ENCODE measurements around the gene FSTL3.
"Not testable (repeated sequence)": the region's sequence is repeated elsewhere in the genome, so short reads cannot be mapped to it uniquely, and the experiment has no call there.

Gene FSTL3

DNA sequence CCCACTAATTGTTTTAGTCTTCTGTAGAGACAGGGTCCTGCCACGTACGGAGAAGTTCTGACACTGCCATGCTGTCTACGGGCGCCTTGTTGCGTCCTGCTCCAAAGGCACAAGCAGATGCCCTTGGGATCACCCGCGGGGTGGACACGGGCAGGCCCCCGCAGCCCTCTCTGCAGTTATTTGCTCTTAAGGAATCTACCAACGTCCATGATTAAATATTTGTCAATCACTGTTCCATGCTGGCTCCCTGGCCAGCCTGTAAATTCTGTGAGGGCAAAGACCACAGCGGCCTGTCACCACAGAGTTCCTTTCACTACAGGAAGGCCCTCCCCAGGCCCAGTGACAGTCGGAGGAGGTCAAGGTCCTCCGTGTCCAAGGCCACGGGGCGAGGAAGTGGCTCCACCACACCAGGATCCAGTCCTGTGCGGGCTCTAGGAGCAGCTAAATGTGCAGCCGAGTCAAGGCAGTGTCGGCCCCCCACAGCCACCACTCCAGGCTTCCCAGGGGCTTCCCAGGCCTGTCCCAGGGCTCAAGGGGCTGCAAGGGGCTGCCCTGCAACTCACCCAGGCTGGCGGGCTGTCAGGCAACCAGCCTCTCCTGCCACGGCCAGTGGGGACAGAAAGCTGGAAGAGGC is 15.3 kb upstream of the FSTL3 start:
- no peak for DNase-seq (ENCODE audit: low read depth in 1 of 2, low spot score in 1 of 2)

DNA sequence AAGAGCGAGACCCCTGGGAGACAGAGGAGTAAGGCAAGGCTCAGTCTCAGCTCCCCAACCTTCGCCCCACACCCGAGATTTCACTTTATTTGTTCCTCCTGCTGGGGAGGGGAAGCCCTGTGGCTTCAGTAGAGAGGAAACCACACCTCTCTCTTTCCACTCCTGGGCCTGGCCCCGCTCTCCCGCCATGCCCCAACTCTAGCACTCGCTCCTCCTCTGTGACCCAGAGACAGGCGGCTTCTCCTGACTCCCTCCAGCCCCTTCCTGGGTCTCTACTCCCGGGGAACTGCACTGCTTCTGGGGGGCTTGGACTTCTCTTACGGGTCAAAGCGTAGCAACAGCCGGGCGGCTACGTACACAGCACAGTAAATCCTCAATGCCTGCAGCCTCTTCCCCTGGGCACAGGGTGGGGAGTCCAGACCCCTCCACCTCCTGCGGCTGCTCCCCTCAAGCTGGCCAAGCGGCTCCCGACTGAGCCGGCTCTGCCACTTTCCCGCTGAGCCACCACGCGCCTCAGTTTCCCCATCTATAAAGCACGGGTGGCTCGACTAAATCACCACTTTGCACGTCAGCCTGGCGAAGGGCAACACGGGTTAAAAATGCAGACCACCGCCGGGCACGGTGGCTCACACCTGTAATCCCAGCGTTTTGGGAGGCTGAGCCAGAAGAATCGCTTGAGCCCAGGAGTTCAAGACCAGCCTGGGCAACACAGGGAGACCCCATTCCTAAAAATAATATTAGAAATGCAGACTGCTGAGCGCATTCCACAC is 14.6 kb upstream of the FSTL3 start:
- DNase-seq (ENCODE audit: low read depth in 1 of 2, low spot score in 1 of 2) = peak; percentile 39 to 40

DNA sequence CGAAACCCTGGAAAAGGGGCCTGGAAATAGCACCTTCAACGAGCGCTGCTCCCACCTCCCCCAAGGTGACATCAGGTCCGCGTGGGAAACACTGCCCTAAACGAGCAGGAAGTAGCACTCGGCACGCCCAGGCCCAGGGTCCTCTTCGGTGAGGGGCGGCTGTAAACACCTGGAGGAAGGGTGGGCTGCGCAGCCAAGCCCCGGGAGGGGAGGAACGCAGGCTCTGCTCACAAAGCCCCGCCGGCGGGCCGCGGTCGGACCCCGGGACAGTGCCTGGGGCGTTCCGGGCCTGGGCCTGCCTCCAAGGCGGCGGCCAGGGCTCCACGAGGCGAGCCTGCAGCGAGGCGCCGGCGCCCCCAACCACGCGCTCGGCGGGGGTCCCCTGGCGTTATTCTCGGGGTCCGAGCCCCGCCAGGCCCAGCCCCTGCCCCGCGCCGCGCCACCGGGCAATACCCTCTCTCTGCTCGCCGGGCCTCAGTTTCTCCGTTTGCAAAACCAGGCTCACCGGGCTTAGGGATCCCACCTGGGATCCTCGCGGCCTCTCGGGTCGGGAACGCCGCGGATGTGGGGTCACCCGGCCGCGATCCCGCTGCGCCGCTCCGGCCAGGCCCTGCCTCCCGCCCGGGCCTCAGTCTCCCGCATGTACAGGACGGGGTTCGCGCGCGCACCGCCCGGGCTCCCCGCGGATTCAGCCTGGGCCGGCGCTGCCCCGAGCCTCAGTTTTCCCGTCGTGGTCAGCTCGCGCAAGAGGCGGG is 13.8 kb upstream of the FSTL3 start:
- DNase-seq (ENCODE audit: low read depth in 1 of 2, low spot score in 1 of 2) = peak; percentile 46 to 55

DNA sequence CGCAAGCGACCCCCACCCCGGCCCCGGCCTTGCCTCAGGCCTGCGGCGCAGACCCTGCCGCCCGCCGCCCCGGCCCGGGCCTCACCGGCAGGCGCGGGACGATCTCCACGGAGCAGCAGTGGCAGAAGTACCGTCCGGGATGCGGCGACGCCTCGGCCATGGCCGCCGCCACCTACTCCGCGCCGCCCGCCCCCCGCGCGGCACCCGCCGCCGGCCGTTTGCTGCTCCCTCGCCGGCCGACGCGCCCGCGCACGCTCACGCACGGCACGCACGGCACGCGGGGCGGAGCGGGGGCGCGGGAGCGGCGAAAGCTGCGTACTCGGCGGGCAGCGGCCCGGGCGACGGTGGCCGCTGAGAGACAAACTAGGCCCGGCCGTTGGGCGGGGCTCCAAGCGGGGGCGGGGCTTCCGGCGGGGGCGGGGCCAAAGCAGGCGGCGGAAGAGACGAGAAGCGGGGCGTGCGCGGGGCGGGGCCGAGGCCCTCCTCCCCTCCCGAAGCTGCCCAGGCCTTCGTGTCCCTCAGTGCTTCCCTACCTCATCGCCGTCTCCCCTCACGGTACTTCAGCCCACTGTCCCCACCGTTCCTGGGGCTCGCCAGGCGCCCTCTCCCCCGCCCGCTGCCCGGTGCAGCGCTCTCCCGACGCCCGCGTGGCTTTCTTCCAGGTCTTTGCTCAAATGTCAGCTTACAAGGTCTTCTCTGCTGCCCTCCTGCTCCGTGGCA is 13.1 kb upstream of the FSTL3 start, which contains the start of gene RNF126:
Gene RNF126 (minus strand): TSS at position 253 of the 720 bp plus-strand sequence. CDS start 93 bp downstream, at position 160.
- peak; percentile 92 to 97 for DNase-seq (ENCODE audit: low read depth in 1 of 2, low spot score in 1 of 2)

DNA sequence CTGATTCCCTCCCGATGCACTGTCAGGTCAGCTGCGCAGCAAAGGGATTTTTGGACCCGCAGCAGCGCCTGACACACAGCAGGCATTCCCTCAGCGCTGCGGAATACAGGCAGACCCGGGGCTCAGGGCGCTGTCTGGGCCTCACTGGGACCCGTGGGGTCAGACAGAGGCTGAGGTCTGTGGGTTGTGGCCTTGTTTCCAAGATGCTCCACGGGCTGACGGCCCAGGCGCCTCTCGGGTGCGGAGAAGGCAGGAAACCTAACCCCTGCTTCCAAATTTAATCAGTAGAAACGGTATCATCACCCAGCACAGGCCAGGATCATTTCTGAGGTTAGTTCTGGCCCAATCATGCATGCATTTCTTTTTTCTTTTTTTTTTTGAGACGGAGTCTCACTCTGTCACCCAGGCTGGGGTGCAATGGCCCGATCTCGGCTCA is 12.5 kb upstream of the FSTL3 start:
- DNase-seq (ENCODE audit: low read depth in 1 of 2, low spot score in 1 of 2) = no peak

DNA sequence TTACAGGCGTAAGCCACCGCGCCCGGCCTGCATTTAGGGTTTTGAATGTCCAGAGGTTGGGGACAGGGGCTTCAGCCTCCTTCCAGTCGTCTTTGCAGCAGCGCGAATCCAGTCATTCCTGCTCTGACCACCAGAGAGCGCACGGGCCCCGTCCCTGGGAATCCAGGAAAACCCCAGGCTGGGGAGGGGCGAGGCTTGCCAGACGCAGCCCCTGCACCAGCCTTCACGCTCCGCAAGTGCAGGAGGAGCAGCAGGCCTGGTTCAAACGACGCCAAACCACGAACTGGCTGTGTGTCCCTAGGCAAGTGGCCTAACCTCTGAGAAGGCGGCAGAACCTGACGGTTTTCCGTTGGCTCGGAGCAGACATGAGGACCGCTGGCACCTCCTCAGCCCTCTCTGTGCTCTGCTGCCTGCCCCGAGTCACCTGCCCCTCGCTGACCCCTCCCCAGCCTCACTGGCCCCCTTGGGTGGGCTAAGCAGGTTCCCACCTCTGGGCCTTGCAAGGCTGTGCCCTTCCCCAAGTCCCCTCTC is 11.2 kb upstream of the FSTL3 start:
- DNase-seq (ENCODE audit: low read depth in 1 of 2, low spot score in 1 of 2) = peak; percentile 60 to 70

DNA sequence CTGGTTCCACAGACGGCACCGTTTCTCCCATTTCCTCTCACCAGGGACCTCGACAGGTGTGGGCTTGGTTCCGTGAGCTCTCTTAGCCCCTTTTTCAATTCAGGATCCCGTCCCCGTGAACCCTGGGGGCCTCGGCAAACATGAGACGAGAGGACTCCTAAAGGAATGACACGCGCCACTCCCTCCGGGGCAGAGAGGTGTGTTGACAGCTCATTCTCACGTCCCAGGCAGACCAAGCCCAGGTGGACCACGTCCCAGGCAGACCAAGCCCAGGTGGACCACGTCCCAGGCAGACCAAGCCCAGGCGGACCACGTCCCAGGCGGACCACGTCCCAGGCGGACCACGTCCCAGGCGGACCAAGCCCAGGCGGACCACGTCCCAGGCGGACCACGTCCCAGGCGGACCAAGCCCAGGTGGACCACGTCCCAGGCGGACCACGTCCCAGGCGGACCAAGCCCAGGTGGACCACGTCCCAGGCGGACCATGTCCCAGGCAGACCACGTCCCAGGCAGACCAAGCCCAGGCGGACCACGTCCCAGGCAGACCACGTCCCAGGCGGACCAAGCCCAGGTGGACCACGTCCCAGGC is 9.1 kb upstream of the FSTL3 start:
- DNase-seq (ENCODE audit: low read depth in 1 of 2, low spot score in 1 of 2) = not testable (repeated sequence)

DNA sequence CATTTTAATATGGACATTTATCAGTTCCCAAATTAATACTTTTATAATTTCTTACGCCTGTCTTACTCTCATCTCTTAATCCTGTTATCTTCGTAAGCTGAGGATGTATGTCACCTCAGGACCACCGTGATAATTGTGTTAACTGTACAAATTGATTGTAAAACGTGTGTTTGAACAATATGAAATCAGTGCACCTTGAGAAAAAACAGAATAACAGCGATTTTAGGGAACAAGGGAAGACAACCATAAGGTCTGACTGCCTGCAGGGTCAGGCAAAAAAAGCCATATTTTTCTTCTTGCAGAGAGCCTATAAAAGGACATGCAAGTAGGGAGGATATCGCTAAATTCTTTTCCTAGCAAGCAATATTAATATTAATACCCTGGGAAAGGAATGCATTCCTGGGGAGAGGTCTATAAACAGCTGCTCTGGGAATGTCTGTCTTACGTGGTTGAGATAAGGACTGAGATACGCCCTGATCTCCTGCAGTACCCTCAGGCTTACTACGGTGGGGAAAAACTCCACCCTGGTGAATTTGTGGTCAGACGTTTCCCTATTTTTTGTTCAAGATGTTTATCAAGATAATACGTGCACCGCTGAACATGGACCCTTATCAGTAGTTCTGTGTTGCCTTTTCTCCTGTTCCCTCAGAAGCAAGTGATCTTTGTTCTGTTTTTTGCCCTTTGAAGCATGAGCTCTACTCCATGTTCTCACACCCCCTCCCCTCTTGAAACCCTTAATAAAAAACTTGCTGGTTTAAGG is 7.3 kb upstream of the FSTL3 start:
- DNase-seq (ENCODE audit: low read depth in 1 of 2, low spot score in 1 of 2) = not testable (repeated sequence)

DNA sequence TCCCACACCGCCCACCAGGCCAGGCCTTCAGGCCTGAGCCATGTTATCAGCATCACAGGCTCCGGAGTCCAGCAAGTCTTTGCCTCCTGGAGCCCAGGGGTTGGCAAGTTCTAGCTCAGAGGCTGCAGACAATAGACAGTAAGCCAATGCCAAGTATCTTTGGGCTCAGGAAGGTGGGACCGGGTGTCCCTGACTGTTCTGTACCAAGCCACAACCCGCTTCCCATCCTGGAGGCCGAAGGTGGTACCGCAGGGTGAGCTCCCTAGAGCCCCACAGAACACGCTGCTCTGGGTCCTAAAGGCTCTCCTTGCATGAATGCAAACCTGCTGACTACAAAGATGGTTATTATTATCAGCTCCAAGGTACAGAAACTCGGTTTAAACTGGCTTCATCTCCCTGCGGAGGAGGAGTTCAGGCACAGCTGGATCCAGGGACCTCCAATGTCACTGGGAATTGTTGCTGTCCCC is 5.5 kb upstream of the FSTL3 start:
- DNase-seq (ENCODE audit: low read depth in 1 of 2, low spot score in 1 of 2) = no peak

DNA sequence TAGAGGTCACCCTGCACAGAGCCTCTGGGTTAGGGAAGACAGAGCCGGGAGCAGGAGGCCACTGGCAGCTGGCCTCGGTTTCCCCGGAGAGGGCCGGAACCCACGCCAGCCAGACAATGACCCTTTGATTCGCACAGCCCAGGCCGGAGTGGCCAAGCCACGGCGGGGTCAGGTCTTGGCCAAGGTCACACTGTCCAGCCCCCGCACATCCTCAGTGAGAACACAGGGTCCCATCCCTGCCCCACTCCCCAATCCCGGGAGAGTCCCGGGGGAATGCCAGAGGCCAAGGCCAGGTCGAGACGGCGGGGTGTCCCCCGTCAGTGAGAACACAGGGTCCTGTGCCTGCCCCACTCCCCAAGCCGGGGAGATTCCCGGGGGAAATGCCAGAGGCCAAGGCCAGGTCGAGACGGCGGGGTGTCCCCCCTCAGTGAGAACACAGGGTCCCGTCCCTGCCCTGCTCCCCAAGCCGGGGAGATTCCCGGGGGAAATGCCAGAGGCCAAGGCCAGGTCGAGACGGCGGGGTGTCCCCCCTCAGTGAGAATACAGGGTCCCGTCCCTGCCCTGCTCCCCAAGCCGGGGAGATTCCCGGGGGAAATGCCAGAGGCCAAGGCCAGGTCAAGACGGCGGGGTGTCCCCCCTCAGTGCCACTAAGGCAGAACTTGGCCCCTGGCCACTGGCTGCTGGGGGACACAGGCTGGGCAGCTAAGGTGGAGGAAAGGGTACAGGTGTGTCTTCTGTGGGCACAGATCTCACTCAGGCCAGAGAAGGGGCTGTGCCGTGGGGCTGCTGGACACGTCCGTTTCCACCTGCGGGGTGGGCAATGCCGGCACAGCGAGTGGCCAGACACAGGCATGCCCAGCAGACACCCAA is 1.7 kb upstream of the FSTL3 start:
- DNase-seq (ENCODE audit: low read depth in 1 of 2, low spot score in 1 of 2) = no peak

DNA sequence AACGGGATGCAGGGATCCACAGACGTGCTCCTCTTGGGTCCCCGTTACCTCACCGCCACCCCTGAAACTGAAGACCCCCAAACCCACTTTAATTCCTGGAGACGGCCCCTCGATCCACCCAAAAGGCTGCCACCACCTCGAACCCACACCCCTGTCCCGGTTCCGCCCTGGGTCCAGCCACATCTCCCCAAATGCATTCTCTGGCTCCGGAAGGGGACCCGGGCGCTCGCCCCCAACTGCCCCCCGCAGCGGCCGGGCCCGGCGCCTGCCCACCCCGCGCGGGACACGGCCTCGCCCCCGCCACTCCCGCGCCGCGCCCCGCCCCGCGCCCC is 219 bp upstream of the FSTL3 start:
- no peak for DNase-seq (ENCODE audit: low read depth in 1 of 2, low spot score in 1 of 2)

DNA sequence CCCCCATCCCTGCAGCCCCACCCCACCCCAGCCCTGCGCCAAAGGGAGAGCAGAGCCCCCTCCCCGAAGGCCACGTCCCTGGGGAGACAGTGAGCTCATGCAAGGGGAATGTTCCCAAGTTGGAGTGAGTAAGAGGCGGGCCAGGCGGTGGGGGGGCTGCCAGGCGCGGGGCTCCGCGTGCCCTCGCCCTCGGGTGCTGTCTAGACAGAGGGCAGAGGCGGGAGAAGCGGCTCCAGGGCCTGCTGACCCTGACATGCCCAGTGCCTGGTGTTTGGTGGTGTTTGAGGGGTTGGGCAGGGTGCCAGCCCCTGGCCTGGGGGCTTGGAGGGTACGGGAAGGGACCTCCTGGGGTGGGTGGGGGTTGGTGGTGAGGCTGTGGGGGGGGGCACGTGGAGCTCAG is 1.0 kb downstream of the FSTL3 start:
- no peak for DNase-seq (ENCODE audit: low read depth in 1 of 2, low spot score in 1 of 2)

DNA sequence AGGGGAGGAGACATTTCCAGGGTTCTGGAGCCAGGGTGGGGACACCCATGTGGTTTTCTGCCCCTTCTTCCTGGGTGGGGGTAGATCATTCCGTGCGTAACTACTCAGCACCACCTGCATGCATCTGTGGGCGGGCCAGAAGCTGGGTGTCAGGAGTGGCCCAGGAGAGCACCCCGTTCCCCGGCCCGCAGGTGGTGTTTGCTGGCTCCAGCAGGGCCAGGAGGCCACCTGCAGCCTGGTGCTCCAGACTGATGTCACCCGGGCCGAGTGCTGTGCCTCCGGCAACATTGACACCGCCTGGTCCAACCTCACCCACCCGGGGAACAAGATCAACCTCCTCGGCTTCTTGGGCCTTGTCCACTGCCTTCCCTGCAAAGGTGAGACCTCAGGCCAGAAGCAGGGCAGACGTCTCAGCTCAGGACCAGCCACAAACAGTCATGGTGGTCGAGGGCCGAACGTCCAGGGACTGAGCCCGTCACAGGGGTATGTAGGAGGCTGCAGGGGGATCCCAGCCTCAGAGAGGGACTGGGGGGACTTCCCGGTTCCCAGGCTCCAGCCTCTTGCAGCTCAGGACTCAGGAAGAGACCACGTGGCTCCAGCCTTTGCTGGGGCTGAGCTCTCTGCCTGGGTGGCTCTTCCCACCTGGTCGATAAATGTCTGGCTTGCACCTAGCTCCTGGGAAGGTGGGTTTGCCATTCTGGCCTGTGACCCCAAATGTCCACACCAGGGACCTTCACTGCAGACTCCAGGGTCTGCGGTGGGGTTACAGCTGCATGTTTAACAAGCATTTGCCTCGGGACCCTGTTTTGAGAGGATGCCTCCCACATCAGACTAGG is 1.6 kb downstream of the FSTL3 start:
- no peak for DNase-seq (ENCODE audit: low read depth in 1 of 2, low spot score in 1 of 2)

DNA sequence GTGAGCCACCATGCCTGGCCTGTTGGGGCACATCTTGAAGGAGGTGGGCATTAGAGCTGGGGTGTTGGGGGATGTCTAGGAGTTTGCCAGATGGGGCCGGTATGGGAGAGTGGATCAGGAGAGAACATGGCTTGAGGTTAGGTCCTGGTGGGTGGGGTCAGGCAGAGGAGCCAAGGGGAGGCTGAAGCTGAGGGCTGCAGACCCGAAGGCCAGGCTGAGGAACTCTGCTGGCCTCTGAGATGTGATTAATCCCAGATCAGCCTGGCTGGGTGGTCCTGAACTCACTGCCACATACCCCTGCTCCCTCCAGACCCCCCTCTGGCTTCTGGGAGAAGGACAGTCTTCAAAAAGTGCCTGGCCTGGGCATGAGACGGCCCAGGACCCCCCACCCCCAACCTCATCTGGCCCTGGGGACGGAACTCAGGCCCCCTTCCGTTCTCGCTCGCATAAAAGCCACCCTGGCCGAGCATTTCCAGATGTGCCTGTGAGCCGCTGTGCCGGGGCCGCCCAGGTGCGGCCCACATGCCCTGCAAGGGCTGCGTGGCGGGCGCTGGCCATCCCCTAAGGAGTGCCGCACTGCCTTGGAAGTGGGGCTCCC is 2.7 kb downstream of the FSTL3 start:
- no peak for DNase-seq (ENCODE audit: low read depth in 1 of 2, low spot score in 1 of 2)

DNA sequence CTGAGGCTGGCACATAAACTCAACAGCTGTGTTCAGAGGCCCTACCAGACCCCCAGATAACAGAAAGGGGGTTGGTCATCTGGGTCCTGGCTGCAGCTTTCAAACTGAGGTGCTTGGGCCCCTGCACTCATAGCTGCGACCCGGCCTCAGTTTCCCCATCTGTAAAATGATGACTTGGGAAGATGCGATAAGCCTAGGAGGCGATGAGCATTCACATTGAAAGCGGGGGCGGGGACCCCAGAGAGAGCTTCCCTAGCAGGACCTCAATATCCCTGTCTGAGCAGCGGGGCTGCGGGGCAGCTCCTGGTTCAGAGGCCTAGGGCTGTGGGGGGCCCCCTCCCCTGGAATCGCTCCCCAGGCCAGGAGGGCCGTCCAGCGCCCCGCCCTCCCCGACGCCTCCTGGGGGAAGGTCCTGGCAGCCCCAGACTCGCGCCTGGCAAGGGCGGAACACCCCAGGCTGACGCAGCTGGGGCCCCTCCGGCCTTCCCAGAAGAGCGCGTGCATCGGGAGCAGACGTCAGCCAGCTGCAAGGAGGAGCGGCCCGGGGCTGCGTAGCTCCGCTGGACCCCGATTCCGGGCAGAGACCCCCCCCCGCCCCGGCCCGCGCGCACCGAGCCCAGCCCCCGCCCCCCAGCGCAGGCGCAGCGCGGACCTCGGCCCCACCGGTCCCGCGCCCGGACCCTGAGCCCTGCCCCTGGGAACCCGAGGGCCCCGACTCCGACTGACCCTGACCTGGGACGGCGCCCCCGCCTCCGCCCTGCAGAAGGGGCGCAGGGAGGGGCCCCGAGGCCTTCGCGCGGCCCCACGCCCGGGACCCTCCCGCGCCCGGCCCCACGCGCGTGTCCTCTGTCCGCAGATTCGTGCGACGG is 3.5 kb downstream of the FSTL3 start:
- no peak for DNase-seq (ENCODE audit: low read depth in 1 of 2, low spot score in 1 of 2)

DNA sequence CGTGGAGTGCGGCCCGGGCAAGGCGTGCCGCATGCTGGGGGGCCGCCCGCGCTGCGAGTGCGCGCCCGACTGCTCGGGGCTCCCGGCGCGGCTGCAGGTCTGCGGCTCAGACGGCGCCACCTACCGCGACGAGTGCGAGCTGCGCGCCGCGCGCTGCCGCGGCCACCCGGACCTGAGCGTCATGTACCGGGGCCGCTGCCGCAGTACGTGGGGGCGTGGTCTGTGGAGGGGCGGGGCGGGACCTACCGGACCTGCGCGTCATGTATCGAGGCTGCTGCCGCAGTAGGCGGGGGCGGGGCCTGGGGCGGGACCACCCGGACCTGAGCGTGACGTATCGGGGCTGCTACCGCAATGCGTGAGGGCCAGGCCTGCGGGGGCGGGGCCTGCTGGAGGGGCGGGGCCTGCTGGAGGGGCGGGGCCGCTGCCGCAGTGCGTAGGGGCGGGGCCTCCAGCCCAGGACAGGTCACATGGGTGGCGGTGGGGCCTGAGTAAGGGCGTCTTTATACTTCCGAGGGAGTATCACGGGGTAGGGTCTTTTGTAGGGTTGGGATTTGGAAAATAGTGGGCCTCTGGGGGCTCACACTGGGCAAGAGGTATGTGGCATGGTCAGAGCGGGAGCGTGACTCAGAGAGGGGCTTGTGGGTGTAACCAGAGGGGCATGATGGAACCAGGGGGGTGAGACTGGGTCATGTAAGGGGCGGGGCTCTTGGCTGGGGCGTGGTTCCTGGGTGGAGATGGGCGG is 4.3 kb downstream of the FSTL3 start:
- DNase-seq (ENCODE audit: low read depth in 1 of 2, low spot score in 1 of 2) = peak; percentile 99

Data from activated T-helper 1 cell treated with anti-CD3 and anti-CD28 coated beads, Interleukin-2, amount 50 U/mL, for 16 hours (primary cell).